H1 (cell line): Measurements from ENCODE around the gene AVP. TPM values are rescaled to one million over a fixed set of nuclear protein-coding genes. Genes with fewer than 3 reads are reported as not detected.

Experiments used
- CTCF ChIA-PET: fragments of 300-600 bp; sonication (Branson Sonifier 250); formaldehyde crosslinking; loops from one replicate; lab custom pipeline; 2021; ENCODE audit not compliant: partially characterized antibody; lab: Charles Lee
- POLR2A ChIA-PET: fragments of 300-600 bp; sonication (Branson Sonifier 250); formaldehyde crosslinking; loops from one replicate; lab custom pipeline; 2021; ENCODE audit warnings: inconsistent platforms; ENCODE audit not compliant: partially characterized antibody; lab: Charles Lee
- DNase-seq, 2 experiments: peaks; one replicate each; pipeline versions ENCODE4 v3.0.0 to v3.0.0-alpha.2; 2010 to 2022; ENCODE audit warnings: low spot score in 2 of 2, low read depth in 1 of 2, mixed read lengths in 1 of 2
- FAIRE-seq: peaks from 2 replicates; lab custom pipeline; 2011; peaks lifted over from hg19 to GRCh38; lab: Jason Lieb, UNC
- H2AFZ ChIP-seq: 2 replicates; pipeline ENCODE4 v1.8.1; 2012; ENCODE audit warnings: low read length, inconsistent platforms
- H2AK5ac ChIP-seq: 2 replicates; pipeline ENCODE4 v1.6.1; 2013; ENCODE audit warnings: low read depth, low read length
- H2BK120ac ChIP-seq: replicated peaks from 2 replicates; pipeline ENCODE3; 2013; ENCODE audit warnings: low read depth, low read length, inconsistent platforms
- H2BK12ac ChIP-seq: 2 replicates; pipeline ENCODE4 v1.6.1; 2013; ENCODE audit warnings: low read depth, low read length
- H2BK15ac ChIP-seq: 2 replicates; pipeline ENCODE4 v1.6.1; 2013; ENCODE audit warnings: low read length
- H2BK20ac ChIP-seq: 2 replicates; pipeline ENCODE4 v1.6.1; 2013; ENCODE audit warnings: low read length
- H2BK5ac ChIP-seq: 2 replicates; pipeline ENCODE4 v1.6.1; 2013; ENCODE audit warnings: low read depth, low read length
- H3K14ac ChIP-seq: 2 replicates; pipeline ENCODE4 v1.6.1; 2013; ENCODE audit warnings: inconsistent platforms; ENCODE audit not compliant: insufficient read length
- H3K18ac ChIP-seq: 2 replicates; pipeline ENCODE4 v1.6.1; 2013; ENCODE audit warnings: low read length; ENCODE audit errors: extremely low read depth
- H3K23ac ChIP-seq: 2 replicates; pipeline ENCODE4 v1.6.1; 2013; ENCODE audit warnings: inconsistent platforms; ENCODE audit not compliant: insufficient read length
- H3K23me2 ChIP-seq: 2 replicates; pipeline ENCODE4 v1.6.1; 2013; ENCODE audit warnings: low read depth, low read length
- H3K27ac ChIP-seq: 2 replicates; pipeline ENCODE4 v1.6.1; 2011; ENCODE audit warnings: low read depth, low read length, inconsistent platforms
- H3K27me3 ChIP-seq, 4 experiments: replicated peaks in 1 of 4; 1 replicate in 1 of 4; 2 replicates in 3 of 4; pipeline versions ENCODE4 v1.6.1 to v1.8.1; 2011 to 2013; ENCODE audit warnings: low read length in 3 of 4, mild to moderate bottlenecking in 3 of 4, inconsistent platforms in 2 of 4, mixed read lengths in 2 of 4, moderate library complexity in 1 of 4; ENCODE audit not compliant: control insufficient read depth in 3 of 4, insufficient read depth in 3 of 4; ENCODE audit errors: extremely low read depth in 1 of 4
- H3K36me3 ChIP-seq, 4 experiments: 2 replicates each; pipeline versions ENCODE4 v1.6.1 to v1.8.1; 2011 to 2013; ENCODE audit warnings: mild to moderate bottlenecking in 4 of 4, low read length in 3 of 4, moderate library complexity in 2 of 4, control low read depth in 1 of 4, inconsistent platforms in 1 of 4; ENCODE audit not compliant: insufficient read depth in 4 of 4, control insufficient read depth in 2 of 4
- H3K4ac ChIP-seq: replicated peaks from 2 replicates; pipeline ENCODE3; 2013; ENCODE audit warnings: low read length, low read depth, mixed read lengths, inconsistent platforms; ENCODE audit not compliant: insufficient read length
- H3K4me1 ChIP-seq, 4 experiments: replicated peaks in 1 of 4; 1 replicate in 1 of 4; 2 replicates in 3 of 4; pipeline versions ENCODE4 v1.6.1 to v1.8.1; 2011 to 2013; ENCODE audit warnings: low read length in 3 of 4, inconsistent platforms in 2 of 4, mixed read lengths in 1 of 4; ENCODE audit not compliant: insufficient read depth in 4 of 4, control insufficient read depth in 3 of 4
- H3K4me2 ChIP-seq, 2 experiments: 2 replicates each; pipeline versions ENCODE4 v1.6.1 to v1.8.1; 2011 to 2013; ENCODE audit warnings: low read depth in 2 of 2, low read length in 2 of 2, control low read depth in 1 of 2, inconsistent platforms in 1 of 2, mild to moderate bottlenecking in 1 of 2; ENCODE audit not compliant: insufficient read depth in 1 of 2
- H3K4me3 ChIP-seq, 4 experiments: fragments of 200-600, 300-600 bp in 1 of 4; sonication (generic), shearing (Covaris generic), sonication (Bioruptor Twin) in 1 of 4; 2 replicates each; pipeline versions ENCODE4 v1.5.1 to v1.8.1; 2011 to 2016; ENCODE audit warnings: low read length in 4 of 4, low read depth in 3 of 4, control low read depth in 2 of 4, inconsistent platforms in 2 of 4, mild to moderate bottlenecking in 2 of 4, mixed read lengths in 1 of 4, moderate library complexity in 1 of 4; ENCODE audit not compliant: insufficient read depth in 2 of 4; ENCODE audit errors: extremely low read depth in 1 of 4
- H3K56ac ChIP-seq: replicated peaks from 2 replicates; pipeline ENCODE3; 2013; ENCODE audit warnings: low read depth, mild to moderate bottlenecking, mixed read lengths, low read length, inconsistent platforms; ENCODE audit not compliant: insufficient read length
- H3K79me1 ChIP-seq: 2 replicates; pipeline ENCODE4 v1.6.1; 2013; ENCODE audit warnings: low read depth, low read length, control low read depth
- H3K79me2 ChIP-seq, 2 experiments: 2 replicates each; pipeline versions ENCODE4 v1.6.1 to v1.8.1; 2012 to 2013; ENCODE audit warnings: low read length in 2 of 2, mild to moderate bottlenecking in 2 of 2, inconsistent platforms in 1 of 2; ENCODE audit not compliant: insufficient read depth in 2 of 2, control insufficient read depth in 1 of 2
- H3K9ac ChIP-seq, 4 experiments: replicated peaks in 1 of 4; 1 replicate in 1 of 4; 2 replicates in 3 of 4; pipeline versions ENCODE4 v1.6.1 to v1.8.1; 2011 to 2013; ENCODE audit warnings: low read depth in 3 of 4, low read length in 3 of 4, control low read depth in 2 of 4, mild to moderate bottlenecking in 2 of 4, moderate library complexity in 2 of 4, inconsistent platforms in 1 of 4; ENCODE audit errors: extremely low read depth in 1 of 4
- H3K9me3 ChIP-seq, 2 experiments: 2 replicates each; pipeline versions ENCODE4 v1.6.1 to v1.8.1; 2012 to 2013; ENCODE audit warnings: mild to moderate bottlenecking in 2 of 2, moderate library complexity in 2 of 2, control low read depth in 1 of 2, inconsistent platforms in 1 of 2, low read depth in 1 of 2, low read length in 1 of 2, mixed read lengths in 1 of 2; ENCODE audit not compliant: insufficient read depth in 2 of 2
- H4K20me1 ChIP-seq, 2 experiments: replicated peaks in 1 of 2; 2 replicates each; pipeline versions ENCODE3 to v1.8.1; 2011 to 2013; ENCODE audit warnings: inconsistent platforms in 2 of 2, low read length in 2 of 2, mild to moderate bottlenecking in 1 of 2; ENCODE audit not compliant: insufficient read depth in 2 of 2, control insufficient read depth in 1 of 2
- H4K5ac ChIP-seq: 2 replicates; pipeline ENCODE4 v1.6.1; 2013; ENCODE audit warnings: low read length, low read depth, mixed read lengths, inconsistent platforms; ENCODE audit not compliant: insufficient read length
- H4K8ac ChIP-seq: 2 replicates; pipeline ENCODE4 v1.8.0; 2013; ENCODE audit warnings: mild to moderate bottlenecking, moderate library complexity, low read length, inconsistent platforms; ENCODE audit not compliant: insufficient read depth; ENCODE audit errors: extremely low read depth
- H4K91ac ChIP-seq: replicated peaks from 2 replicates; pipeline ENCODE3; 2013; ENCODE audit warnings: low read length, mixed read lengths, inconsistent platforms; ENCODE audit not compliant: insufficient read length
- EZH2 ChIP-seq: fragments of 200-600 bp; sonication (generic); IDR thresholded peaks from 2 replicates; pipeline ENCODE4 v1.7.1; 2012; ENCODE audit warnings: low read depth, mild to moderate bottlenecking, moderate library complexity, low read length, inconsistent platforms; ENCODE audit not compliant: severe bottlenecking
- KDM4A ChIP-seq: IDR thresholded peaks from one replicate; pipeline ENCODE4 v1.7.1; 2012; ENCODE audit warnings: low read depth, mild to moderate bottlenecking, moderate library complexity, low read length, inconsistent platforms; ENCODE audit not compliant: severe bottlenecking
- RFX5 ChIP-seq: IDR thresholded peaks from 2 replicates; pipeline ENCODE4 v1.6.1; 2011; ENCODE audit warnings: low read depth, low read length, improper control_type of control experiment, borderline replicate concordance
- TAF7 ChIP-seq: optimal IDR thresholded peaks from 2 replicates; pipeline ENCODE3; 2011; ENCODE audit warnings: low read depth, mild to moderate bottlenecking, inconsistent platforms, low read length, moderate library complexity, borderline replicate concordance
- TEAD4 ChIP-seq: IDR thresholded peaks from 2 replicates; pipeline ENCODE4 v1.6.1; 2012; ENCODE audit warnings: low read depth, low read length, inconsistent platforms, mixed read lengths
- ZNF274 ChIP-seq: IDR thresholded peaks from 2 replicates; pipeline ENCODE4 v1.7.0; 2012; ENCODE audit warnings: low read length, borderline replicate concordance; ENCODE audit errors: extremely low read depth
- WGBS, 2 experiments: shearing (Covaris generic) in 1 of 2; methylation state at CpG; one replicate each; pipeline versions ENCODE4 v1.1.6 to v1.1.7; 2013 to 2015; ENCODE audit warnings: low lambda C conversion rate in 2 of 2, mixed read lengths in 2 of 2, inconsistent platforms in 1 of 2, low coverage in 1 of 2, missing lambda C conversion rate in 1 of 2; ENCODE audit not compliant: insufficient replicate concordance in 2 of 2, insufficient coverage in 1 of 2, insufficient read length in 1 of 2; ENCODE audit errors: extremely low coverage in 1 of 2, missing lambda C conversion rate in 1 of 2; 5-methylcytosine and 5-hydroxymethylcytosine counted together
- polyA plus RNA-seq, 7 experiments: library from polyadenylated mRNA; depleted of rRNA in 3 of 7; stranded (reverse) in 5 of 7; unstranded in 2 of 7; fragments of >200 nt in 5 of 7; fragments of 200-250 nt in 2 of 7; gene quantifications; 1 replicate in 5 of 7; 2 replicates in 1 of 7; 4 replicates in 1 of 7; pipeline versions ENCODE4 v1.2.1 to v1.2.3, GENCODE V29; 2011 to 2013; ENCODE audit warnings: missing spikeins in 2 of 7, mixed read lengths in 2 of 7
- total RNA-seq: library from RNA; stranded (reverse); fragmentation: NEBNext Ultra II Directional; extraction: Animal tissue kit (Norgen Biotek cat#: 25700); gene quantifications from 2 replicates; pipeline ENCODE4 v1.2.1, GENCODE V29; 2021

The AVP gene
- total and polyA plus RNA-seq, 2 of the 8 experiments (the other 6 are each of a cell fraction or from before 2014, with no cell fraction given) = 0.18 TPM; not detected in 1

DNA sequence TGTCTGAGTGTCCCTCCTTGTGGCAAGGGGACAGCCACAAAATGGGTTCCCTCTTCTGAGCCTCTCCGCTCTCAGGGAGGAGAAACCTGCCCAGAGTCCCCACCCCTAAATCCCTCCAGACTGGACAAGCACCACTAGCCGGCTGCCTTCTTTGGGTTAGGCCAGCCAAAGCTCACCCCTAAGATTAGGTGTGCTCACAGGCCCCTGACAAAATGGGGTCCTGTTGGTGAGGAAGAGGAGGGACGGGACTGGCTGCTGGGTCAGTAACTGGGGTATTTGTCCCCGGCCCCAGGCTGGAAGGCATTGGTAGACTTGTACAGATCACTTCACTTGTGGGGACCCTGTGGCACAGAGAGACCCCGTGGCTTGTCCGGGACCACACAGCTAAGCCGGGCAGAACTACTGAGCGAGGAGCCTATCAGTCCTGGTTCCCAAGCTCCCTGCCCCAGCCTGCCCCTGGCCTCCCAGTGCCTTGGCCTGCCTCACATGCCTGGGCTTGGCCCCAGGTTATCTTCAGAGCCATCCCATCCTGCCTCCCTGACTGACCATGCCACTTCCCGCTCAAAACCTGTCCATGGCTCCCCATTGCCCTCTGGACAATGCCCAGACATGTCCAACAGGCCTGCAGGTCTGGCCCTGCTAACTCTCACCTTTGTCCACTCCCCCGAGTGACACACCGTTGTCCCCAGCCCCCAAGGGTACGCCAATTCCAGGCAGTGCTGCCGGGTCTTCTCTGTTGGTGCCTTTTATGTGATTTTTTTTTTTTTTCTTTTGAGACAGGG, 10.5 kb upstream of the AVP start:
- Histone ChIP-seq H4K91ac (peak overlapping the region; percentile 36), H3K23me2 (no peaks in the 10 kb centered on the region; the same call in 1 of the 2 replicates), H2BK5ac (peak overlapping the region; percentile 82; the same call in 1 of the 2 replicates), H3K9ac (no peak overlapping the region), H3K4me3 (no peak overlapping the region), H3K79me2 (no peaks in the 10 kb centered on the region), H3K4me1 (peaks cover 0 to 6% (median 2%) of the 10 kb centered on the region in 4 experiments; a peak in 2 of 7 replicates), H4K20me1 (no peaks in the 10 kb centered on the region), H3K27me3 (peaks cover 2 to 21% (median 13%) of the 10 kb centered on the region in 4 experiments), H3K18ac (0 out of 2 replicates have a peak overlapping the region, but pooled peaks have one; percentile 3), H3K4ac (no peak overlapping the region), H2BK20ac (0 out of 2 replicates have a peak overlapping the region, but pooled peaks have one; percentile 13), H3K56ac (no peak overlapping the region), H3K4me2 (no peak overlapping the region), H4K5ac (no peak overlapping the region), H2BK12ac (no peak overlapping the region; the same call in 1 of the 2 replicates), H3K27ac (no peak overlapping the region; the same call in 1 of the 2 replicates), H2AFZ (0 out of 2 replicates have a peak overlapping the region, but pooled peaks have one; percentile 77), H3K79me1 (no peaks in the 10 kb centered on the region), H4K8ac (peak overlapping the region; percentile 73), H3K14ac (no peak overlapping the region), H3K36me3 (no peaks in the 10 kb centered on the region), H3K23ac (no peak overlapping the region), H2BK15ac (no peak overlapping the region), H2AK5ac (no peak overlapping the region), H3K9me3 (no peaks in the 10 kb centered on the region), H2BK120ac (peak overlapping the region; percentile 10)
- TF ChIP-seq ZNF274 (no peak), TEAD4 (no peak), RFX5 (no peak), EZH2 (peak; percentile 35), KDM4A (no peak), TAF7 (no peak)
- ChIA-PET POLR2A (interaction anchor here (1.3 kb wide), 1 partner anchor 9 kb away, joined by 3 read pairs; no protein-coding TSS in a partner anchor), CTCF (interaction anchor here (0.6 to 8.2 kb wide), 7 partner anchors 10 to 279 kb away, joined by 3 to 50 read pairs (median 3); partner anchors contain the start of gene TMEM239)
- DNase-seq = no peak
- 94% methylated on average over 13 of the region's 13 CpGs; no CpG with 5 or more reads in 1 of the 2 experiments for WGBS, 2 experiments
- FAIRE-seq = no peak
